ENCODE data around the gene KIF19. TPM values are rescaled to one million over a fixed set of nuclear protein-coding genes. Genes with fewer than 3 reads are reported as not detected.
"Not testable (repeated sequence)": the region's sequence is repeated elsewhere in the genome, so short reads cannot be mapped to it uniquely, and the experiment has no call there.

Gene KIF19
- total RNA-seq, 3 donors from 2014 or later = 0.73 to 7.4 (median 2.4) TPM

DNA sequence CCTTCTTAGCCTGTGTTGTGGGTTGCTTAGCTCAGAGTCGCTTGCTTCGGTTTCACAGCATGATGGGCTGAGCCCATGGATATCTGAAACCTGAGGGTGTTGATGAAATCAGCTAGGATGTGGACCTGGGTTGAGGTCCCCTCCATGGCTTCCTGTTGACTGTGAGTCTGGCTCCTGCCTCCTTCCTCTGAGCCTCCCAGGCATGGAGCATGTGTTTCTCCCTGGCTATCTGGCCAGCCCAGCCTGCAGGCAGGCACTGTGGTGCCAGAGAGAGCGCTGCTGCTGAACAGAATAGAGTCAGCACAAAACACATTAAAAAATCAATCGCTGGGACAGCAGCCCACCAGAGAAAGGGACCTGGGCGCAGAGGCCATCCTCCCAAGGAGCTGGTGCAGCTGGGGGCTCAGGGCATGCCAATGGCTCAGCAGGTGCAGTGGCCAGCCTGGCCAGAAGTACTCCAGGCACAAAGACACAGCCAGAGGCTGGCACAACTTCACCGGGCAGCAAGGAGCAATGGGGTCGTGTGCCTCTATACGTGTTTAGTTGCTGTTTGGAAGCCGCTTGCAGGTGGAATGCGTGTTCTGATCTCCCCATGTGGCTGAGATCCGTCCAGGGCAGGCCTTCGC is 77.6 kb downstream of the KIF19 start:
- no peaks in the 10 kb centered on the region for H3K36me3 ChIP-seq (ENCODE audit: low read depth)
- ATAC-seq (no peak), DNase-seq (no peak)
- intact Hi-C loops (cut with DNase I, micrococcal nuclease) = no loop called here
- no peaks in the 10 kb centered on the region for H3K9me3 ChIP-seq
- TF ChIP-seq, protein P1, sequence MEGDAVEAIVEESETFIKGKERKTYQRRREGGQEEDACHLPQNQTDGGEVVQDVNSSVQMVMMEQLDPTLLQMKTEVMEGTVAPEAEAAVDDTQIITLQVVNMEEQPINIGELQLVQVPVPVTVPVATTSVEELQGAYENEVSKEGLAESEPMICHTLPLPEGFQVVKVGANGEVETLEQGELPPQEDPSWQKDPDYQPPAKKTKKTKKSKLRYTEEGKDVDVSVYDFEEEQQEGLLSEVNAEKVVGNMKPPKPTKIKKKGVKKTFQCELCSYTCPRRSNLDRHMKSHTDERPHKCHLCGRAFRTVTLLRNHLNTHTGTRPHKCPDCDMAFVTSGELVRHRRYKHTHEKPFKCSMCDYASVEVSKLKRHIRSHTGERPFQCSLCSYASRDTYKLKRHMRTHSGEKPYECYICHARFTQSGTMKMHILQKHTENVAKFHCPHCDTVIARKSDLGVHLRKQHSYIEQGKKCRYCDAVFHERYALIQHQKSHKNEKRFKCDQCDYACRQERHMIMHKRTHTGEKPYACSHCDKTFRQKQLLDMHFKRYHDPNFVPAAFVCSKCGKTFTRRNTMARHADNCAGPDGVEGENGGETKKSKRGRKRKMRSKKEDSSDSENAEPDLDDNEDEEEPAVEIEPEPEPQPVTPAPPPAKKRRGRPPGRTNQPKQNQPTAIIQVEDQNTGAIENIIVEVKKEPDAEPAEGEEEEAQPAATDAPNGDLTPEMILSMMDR (IDR thresholded peaks at IDR 0.05) = no peak
- no peak overlapping the region for H3K4me3 ChIP-seq
- no peaks in the 10 kb centered on the region for H3K4me1 ChIP-seq (ENCODE audit: low read depth)

DNA sequence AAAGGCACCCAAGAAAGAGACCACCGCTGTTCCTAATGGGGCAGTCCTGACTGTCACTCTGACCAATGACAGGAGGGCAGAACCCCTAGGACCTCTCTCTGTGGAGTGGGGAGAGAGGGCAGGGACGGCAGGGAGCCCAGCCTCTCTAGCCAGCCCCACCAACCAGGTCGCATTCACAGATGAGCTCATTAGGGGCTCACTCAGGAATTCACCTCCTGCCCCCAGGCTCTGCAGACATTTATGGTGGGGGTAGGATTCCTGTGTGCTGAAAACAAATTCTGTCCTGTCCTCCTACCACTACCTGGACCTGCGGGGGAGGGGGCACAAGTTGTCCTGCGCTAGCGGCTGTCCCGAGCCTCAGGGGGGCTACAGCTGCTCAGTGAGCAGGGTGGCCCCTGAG is 78.2 kb downstream of the KIF19 start:
- intact Hi-C loops (cut with DNase I, micrococcal nuclease) = no loop called here
- no peak overlapping the region for H3K4me3 ChIP-seq
- TF ChIP-seq, protein P1 (IDR thresholded peaks at IDR 0.05) = no peak
- ATAC-seq = no peak
- H3K4me1 ChIP-seq (ENCODE audit: low read depth) = peaks cover 5% of the 10 kb centered on the region
- no peaks in the 10 kb centered on the region for H3K36me3 ChIP-seq (ENCODE audit: low read depth)
- DNase-seq = no peak
- H3K9me3 ChIP-seq = no peaks in the 10 kb centered on the region

DNA sequence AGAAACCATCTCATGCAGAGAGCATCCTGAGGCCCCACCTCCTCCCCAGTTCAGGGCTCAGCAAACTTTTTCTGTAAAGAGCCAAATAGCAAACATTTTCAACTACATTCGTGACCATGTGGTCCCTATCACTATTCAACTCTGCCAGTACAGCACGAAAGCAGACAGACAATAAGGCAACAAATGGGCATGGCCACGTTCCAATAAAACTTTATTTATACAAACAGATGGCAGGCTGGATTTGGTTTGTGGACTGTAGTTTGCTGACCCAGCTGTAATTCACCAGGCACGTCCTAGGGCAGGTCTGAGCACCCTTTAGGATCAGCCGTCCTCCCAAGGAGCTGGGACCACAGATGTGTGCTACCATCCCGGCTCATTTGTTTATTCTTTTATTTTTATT is 78.8 kb downstream of the KIF19 start:
- TF ChIP-seq, protein P1 (IDR thresholded peaks at IDR 0.05) = no peak
- intact Hi-C loops (cut with DNase I, micrococcal nuclease) = no loop called here

DNA sequence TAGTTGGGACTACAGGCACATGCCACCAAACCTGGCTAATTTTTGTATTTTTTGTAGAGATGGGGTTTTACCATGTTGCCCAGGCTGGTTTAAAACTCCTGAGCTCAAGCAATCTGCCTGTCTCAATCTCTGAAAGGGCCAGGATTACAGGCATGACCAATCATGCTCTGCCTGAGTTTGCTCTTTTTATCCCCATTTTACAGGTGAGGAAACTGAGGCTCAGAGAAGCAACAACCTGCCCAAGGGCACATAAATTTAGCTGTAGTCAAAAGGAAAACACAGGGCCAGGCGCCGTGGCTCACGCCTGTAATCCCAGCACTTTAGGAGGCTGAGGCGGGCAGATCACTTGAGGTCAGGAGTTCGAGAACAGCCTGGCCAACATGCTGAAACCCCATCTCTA is 79.3 kb downstream of the KIF19 start:
- H3K4me1 ChIP-seq (ENCODE audit: low read depth); H3K9me3 ChIP-seq; H3K36me3 ChIP-seq (ENCODE audit: low read depth); DNase-seq; H3K4me3 ChIP-seq; intact Hi-C loops (cut with DNase I, micrococcal nuclease); ATAC-seq: not testable (repeated sequence)

More for the DNA sequence above, 78.8 kb downstream of the KIF19 start:
- DNase-seq (no peak), ATAC-seq (peak; percentile 5)
- Histone ChIP-seq H3K9me3 (no peaks in the 10 kb centered on the region), H3K36me3 (ENCODE audit: low read depth) (no peaks in the 10 kb centered on the region), H3K4me3 (no peak overlapping the region), H3K4me1 (ENCODE audit: low read depth) (peaks cover 5% of the 10 kb centered on the region)

Other genes starting within 250 kb of the KIF19 start
- gene RPL38, start 122.5 kb upstream of the KIF19 start, total RNA-seq = 100 to 1,000 TPM; 617 to 705 (median 692) TPM
- gene TTYH2, start 112.7 kb upstream of the KIF19 start, total RNA-seq = 1 to 10 TPM; 2.5 to 9.1 (median 3.1) TPM
- not detected for gene DNAI2, start 52.0 kb upstream of the KIF19 start, total RNA-seq
- gene BTBD17, start 35.6 kb downstream of the KIF19 start, total RNA-seq = under 1 TPM in 1 of 3 donors, not detected in 2; 0.17 TPM
- under 1 TPM in 1 of 3 donors, not detected in 2; 0.17 TPM for gene GPR142, start 41.3 kb downstream of the KIF19 start, total RNA-seq
- 100 to 1,000 TPM in 2 of 3 donors, 10 to 100 TPM in 1; 62.2 to 172 (median 139) TPM for gene GPRC5C, start 105.9 kb downstream of the KIF19 start, total RNA-seq
- gene CD300A, start 140.4 kb downstream of the KIF19 start, total RNA-seq = 1 to 10 TPM; 3.7 to 7.0 (median 5.2) TPM
- gene CD300LB, start 205.2 kb downstream of the KIF19 start, total RNA-seq = under 1 TPM in 2 of 3 donors, not detected in 1; 0.27 to 0.28 TPM
- gene CD300C, start 219.9 kb downstream of the KIF19 start, total RNA-seq = 1 to 10 TPM in 1 of 3 donors, under 1 TPM in 2; 0.26 to 1.7 (median 0.95) TPM
- not detected for gene CD300H, start 241.3 kb downstream of the KIF19 start, total RNA-seq

All from mucosa of descending colon (tissue), 3 donors.